GM18499 (cell line): ENCODE results near the gene METTL1.

ENCODE experiments used
- ATAC-seq: cut with Tn5 transposase; IDR thresholded peaks from one replicate; pipeline ENCODE4 v1.9.1; 2021; ENCODE audit warnings: moderate number of reproducible peaks; ENCODE audit not compliant: insufficient read depth, unreplicated experiment

METTL1 gene

GRCh38 chr12:57755454-57756372, 16.2 kb downstream of the METTL1 start:
- ATAC-seq = no peak

- no peak for ATAC-seq
Observed at GRCh38 chr12:57755194-57755453, 16.8 kb downstream of the METTL1 start.

GRCh38 chr12:57754411-57755193, 17.3 kb downstream of the METTL1 start, which contains the start of gene MARCHF9:
Gene MARCHF9, plus strand, starts transcription at chr12:57755103. Its CDS starts 426 bp downstream, at chr12:57755529.
- no peak for ATAC-seq

- no peak for ATAC-seq
Observed at GRCh38 chr12:57753756-57754337, 18.1 kb downstream of the METTL1 start.

GRCh38 chr12:57752668-57753000, 19.3 kb downstream of the METTL1 start:
- ATAC-seq = no peak

GRCh38 chr12:57751788-57752667, 19.9 kb downstream of the METTL1 start, which contains the start of gene CDK4:
Gene CDK4, minus strand, starts transcription at chr12:57752310. Its CDS starts 593 bp downstream, at chr12:57751717.
- ATAC-seq = peak; percentile 52

GRCh38 chr12:57751432-57751787, 20.5 kb downstream of the METTL1 start:
- no peak for ATAC-seq

GRCh38 chr12:57750561-57751431, 21.1 kb downstream of the METTL1 start:
- no peak for ATAC-seq

- no peak for ATAC-seq
Observed at GRCh38 chr12:57749061-57749460, 22.8 kb downstream of the METTL1 start.

GRCh38 chr12:57746025-57746424, 25.9 kb downstream of the METTL1 start:
- ATAC-seq = no peak

GRCh38 chr12:57745485-57745881, 26.4 kb downstream of the METTL1 start:
- ATAC-seq = no peak

GRCh38 chr12:57744777-57745484, 27.0 kb downstream of the METTL1 start, which contains the start of gene TSPAN31:
Gene TSPAN31, plus strand, starts transcription at chr12:57745039. Its CDS starts 116 bp downstream, at chr12:57745155.
- ATAC-seq = peak; percentile 66

- peak; percentile 14 for ATAC-seq
Observed at GRCh38 chr12:57744194-57744776, 27.6 kb downstream of the METTL1 start.

GRCh38 chr12:57743769-57744168, 28.1 kb downstream of the METTL1 start:
- no peak for ATAC-seq

- ATAC-seq = peak; percentile 41
Observed at GRCh38 chr12:57741844-57742738, 29.8 kb downstream of the METTL1 start.

- ATAC-seq = no peak
Observed at GRCh38 chr12:57741413-57741789, 30.5 kb downstream of the METTL1 start.
